ENCODE results near the gene PTPRM.

DNA sequence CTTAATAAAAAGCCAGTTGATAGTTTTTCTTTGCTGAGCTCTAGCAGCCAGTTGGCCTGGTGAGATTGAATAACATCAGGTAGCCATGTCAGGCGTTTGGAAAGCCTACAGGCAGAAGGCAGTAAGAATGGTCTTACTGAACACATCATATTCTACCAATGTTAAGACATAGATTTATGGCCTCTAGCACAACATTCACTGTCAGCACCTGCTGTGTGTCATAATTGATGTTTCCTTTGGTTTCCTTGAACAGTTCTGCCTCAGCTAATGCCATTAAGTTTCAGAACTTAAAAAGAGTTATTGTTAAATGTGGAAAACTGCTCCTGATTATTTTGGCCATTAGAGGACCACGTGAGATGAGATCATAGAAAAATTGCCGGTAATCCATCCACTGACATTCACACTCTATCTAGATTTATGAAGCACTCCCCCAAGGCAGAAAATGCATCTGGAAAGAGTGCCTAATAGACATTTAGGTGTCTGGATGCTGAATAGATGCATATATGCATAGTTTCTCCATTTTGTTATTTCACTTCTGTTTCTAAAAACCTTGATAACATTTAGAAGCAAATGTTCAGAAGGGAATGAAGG lies 434.7 kb downstream of the PTPRM start:
- TF ChIP-seq, protein P1, sequence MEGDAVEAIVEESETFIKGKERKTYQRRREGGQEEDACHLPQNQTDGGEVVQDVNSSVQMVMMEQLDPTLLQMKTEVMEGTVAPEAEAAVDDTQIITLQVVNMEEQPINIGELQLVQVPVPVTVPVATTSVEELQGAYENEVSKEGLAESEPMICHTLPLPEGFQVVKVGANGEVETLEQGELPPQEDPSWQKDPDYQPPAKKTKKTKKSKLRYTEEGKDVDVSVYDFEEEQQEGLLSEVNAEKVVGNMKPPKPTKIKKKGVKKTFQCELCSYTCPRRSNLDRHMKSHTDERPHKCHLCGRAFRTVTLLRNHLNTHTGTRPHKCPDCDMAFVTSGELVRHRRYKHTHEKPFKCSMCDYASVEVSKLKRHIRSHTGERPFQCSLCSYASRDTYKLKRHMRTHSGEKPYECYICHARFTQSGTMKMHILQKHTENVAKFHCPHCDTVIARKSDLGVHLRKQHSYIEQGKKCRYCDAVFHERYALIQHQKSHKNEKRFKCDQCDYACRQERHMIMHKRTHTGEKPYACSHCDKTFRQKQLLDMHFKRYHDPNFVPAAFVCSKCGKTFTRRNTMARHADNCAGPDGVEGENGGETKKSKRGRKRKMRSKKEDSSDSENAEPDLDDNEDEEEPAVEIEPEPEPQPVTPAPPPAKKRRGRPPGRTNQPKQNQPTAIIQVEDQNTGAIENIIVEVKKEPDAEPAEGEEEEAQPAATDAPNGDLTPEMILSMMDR (IDR thresholded peaks at IDR 0.05): no peak
- no peak for TF ChIP-seq POLR2A (IDR thresholded peaks at IDR 0.05)
- no peak for TF ChIP-seq EP300 (IDR thresholded peaks at IDR 0.05)

All from sigmoid colon (tissue), 4 donors.